Measurements from ENCODE around the gene INTU. TPM values are rescaled to one million over a fixed set of nuclear protein-coding genes. Genes with fewer than 3 reads are reported as not detected.

Gene INTU
- total and polyA plus RNA-seq, 10 donors, result 0.85 to 9.1 (median 3.7) TPM

DNA sequence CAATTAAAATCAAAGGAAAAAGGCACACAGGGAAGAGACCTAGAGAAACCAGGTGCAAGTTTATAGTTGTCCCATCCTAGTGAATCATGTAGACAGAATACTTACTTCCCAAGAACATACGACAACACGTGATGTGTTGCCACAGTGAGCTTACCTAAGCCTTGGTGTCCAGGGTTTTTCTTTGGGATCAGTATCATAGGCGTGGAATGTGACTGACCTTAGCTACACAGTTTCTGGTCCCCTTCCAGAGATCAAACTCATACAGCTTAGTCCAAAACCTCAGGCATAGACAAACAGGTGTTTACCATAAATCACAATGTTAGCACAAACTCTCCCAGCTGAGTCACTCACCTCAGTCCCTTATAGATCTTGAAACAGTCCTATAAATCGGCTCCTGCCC lies 115.1 kb downstream of the INTU start:
- WGBS, 5 donors, result 79 to 89% (median 82%) methylated on average over 4 of the region's 4 CpGs
- Histone ChIP-seq H3K27ac (no peak overlapping the region), H3K9me3 (peaks cover 0 to 33% (median 21%) of the 10 kb centered on the region in 8 donors), H3K36me3 (no peaks in the 10 kb centered on the region), H3K4me3 (no peak overlapping the region), H3K27me3 (replicated peaks in 1 of 7) (peaks cover 0 to 8% (median 0%) of the 10 kb centered on the region in 7 donors), H3K4me1 (no peaks in the 10 kb centered on the region)
- TF ChIP-seq POLR2AphosphoS5 (IDR thresholded peaks at IDR 0.05) (no peak), POLR2A (IDR thresholded peaks at IDR 0.05) (no peak)
- TF ChIP-seq, protein P1, sequence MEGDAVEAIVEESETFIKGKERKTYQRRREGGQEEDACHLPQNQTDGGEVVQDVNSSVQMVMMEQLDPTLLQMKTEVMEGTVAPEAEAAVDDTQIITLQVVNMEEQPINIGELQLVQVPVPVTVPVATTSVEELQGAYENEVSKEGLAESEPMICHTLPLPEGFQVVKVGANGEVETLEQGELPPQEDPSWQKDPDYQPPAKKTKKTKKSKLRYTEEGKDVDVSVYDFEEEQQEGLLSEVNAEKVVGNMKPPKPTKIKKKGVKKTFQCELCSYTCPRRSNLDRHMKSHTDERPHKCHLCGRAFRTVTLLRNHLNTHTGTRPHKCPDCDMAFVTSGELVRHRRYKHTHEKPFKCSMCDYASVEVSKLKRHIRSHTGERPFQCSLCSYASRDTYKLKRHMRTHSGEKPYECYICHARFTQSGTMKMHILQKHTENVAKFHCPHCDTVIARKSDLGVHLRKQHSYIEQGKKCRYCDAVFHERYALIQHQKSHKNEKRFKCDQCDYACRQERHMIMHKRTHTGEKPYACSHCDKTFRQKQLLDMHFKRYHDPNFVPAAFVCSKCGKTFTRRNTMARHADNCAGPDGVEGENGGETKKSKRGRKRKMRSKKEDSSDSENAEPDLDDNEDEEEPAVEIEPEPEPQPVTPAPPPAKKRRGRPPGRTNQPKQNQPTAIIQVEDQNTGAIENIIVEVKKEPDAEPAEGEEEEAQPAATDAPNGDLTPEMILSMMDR (IDR thresholded peaks at IDR 0.05 in 8 of 11, conservative IDR thresholded peaks at IDR 0.05 in 3 of 11), result no peak
- DNase-seq, result no peak
- intact Hi-C loops (cut with DNase I; ENCODE audit: low total_unique reads), result no loop called here

DNA sequence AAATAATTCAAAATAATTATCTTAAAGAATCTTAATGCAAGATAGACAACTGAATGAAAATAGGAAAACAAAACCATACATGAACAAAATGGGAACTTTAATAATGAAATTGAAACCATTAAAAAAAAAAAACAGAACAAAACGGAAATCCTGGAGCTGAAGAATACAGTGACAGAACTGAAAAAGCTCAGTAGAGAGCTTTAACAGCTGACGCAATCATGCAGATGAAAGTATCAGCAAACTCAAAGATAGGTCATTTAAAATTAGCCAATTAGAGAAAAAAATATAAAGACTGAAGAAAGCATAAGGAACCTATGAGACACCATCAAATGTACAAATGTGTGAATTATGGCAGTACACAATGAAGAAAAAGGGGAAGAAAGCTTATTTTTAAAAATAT lies 116.2 kb downstream of the INTU start:
- Histone ChIP-seq H3K27ac (no peak overlapping the region), H3K36me3 (no peaks in the 10 kb centered on the region), H3K4me3 (no peak overlapping the region), H3K9me3 (peaks cover 0 to 33% (median 21%) of the 10 kb centered on the region in 8 donors), H3K27me3 (replicated peaks in 1 of 7) (peaks cover 0 to 8% (median 0%) of the 10 kb centered on the region in 7 donors), H3K4me1 (no peaks in the 10 kb centered on the region)
- no peak for DNase-seq
- intact Hi-C loops (cut with DNase I; ENCODE audit: low total_unique reads), result no loop called here
- 79 to 92% (median 89%) methylated on average over 2 of the region's 2 CpGs for WGBS, 5 donors
- TF ChIP-seq POLR2A (IDR thresholded peaks at IDR 0.05) (no peak), POLR2AphosphoS5 (IDR thresholded peaks at IDR 0.05) (no peak)
- TF ChIP-seq, protein P1 (IDR thresholded peaks at IDR 0.05 in 8 of 11, conservative IDR thresholded peaks at IDR 0.05 in 3 of 11), result no peak

DNA sequence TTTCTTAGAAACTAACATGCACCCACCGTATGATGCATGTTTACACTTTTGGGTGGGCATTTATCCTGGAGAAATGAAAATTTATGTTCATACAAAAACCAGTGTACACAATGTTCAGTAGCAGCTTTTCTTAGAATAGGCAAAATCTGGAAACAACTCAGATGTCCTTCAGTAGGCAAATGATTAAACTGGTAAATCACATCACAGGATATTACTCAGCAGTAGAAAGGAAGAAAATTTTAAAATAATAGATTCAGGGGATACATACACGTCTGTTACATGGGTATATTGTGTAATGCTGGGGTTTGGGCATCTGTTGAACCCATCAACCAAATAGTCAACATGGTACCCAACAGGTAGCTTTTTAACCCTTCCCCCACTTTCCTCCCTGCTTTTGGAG lies 124.1 kb downstream of the INTU start:
- Histone ChIP-seq H3K27me3 (replicated peaks in 1 of 7) (no peaks in the 10 kb centered on the region), H3K36me3 (no peaks in the 10 kb centered on the region), H3K27ac (no peak overlapping the region), H3K4me1 (no peaks in the 10 kb centered on the region), H3K9me3 (peaks cover 0 to 17% (median 4%) of the 10 kb centered on the region in 8 donors), H3K4me3 (no peak overlapping the region)
- DNase-seq, result no peak
- WGBS, 5 donors, result 54 to 79% (median 71%) methylated on average over 2 of the region's 2 CpGs
- TF ChIP-seq POLR2A (IDR thresholded peaks at IDR 0.05) (no peak), POLR2AphosphoS5 (IDR thresholded peaks at IDR 0.05) (no peak)
- TF ChIP-seq, protein P1 (IDR thresholded peaks at IDR 0.05 in 8 of 11, conservative IDR thresholded peaks at IDR 0.05 in 3 of 11), result no peak
- intact Hi-C loops (cut with DNase I; ENCODE audit: low total_unique reads), result no loop called here

DNA sequence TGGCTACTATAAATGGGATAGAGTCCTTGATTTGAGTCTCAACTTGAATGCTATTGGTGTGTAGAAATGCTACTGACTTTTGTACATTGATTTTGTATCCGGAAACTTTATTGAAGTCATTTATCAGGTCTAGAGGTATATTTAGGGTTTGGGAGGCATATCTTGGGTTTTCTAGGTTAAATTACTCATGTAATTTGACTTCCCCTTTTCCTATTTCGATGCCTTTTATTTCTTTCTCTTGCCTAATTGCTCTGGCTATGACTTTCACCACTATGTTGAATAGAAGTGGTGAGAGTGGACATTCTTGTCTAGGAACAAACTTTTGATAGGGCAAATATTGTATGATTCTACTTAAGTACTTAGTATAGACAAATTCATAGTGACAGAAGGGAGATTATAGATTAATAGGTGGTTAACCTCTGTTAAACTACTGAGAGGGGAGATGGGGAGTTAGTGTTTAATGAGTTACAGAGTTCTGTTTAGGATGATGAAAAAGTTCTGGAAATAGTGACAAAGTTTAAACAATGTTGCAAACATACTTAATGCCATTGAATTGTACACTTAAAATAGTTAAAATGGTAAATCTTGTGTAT lies 126.6 kb downstream of the INTU start:
- 59 to 78% (median 70%) methylated on average over 2 of the region's 2 CpGs for WGBS, 5 donors
- peaks cover 0 to 17% (median 4%) of the 10 kb centered on the region in 8 donors for H3K9me3 ChIP-seq
- H3K27ac ChIP-seq, result no peak overlapping the region
- H3K4me3 ChIP-seq, result no peak overlapping the region
- no peaks in the 10 kb centered on the region for H3K4me1 ChIP-seq
- H3K27me3 ChIP-seq (replicated peaks in 1 of 7), result no peaks in the 10 kb centered on the region
- TF ChIP-seq, protein P1 (IDR thresholded peaks at IDR 0.05 in 8 of 11, conservative IDR thresholded peaks at IDR 0.05 in 3 of 11), result no peak
- TF ChIP-seq POLR2A (IDR thresholded peaks at IDR 0.05) (no peak), POLR2AphosphoS5 (IDR thresholded peaks at IDR 0.05) (no peak)
- intact Hi-C loops (cut with DNase I; ENCODE audit: low total_unique reads), result no loop called here
- no peak for DNase-seq
- no peaks in the 10 kb centered on the region for H3K36me3 ChIP-seq

Measured in spleen (tissue), 11 donors.